K562 (cell line): ENCODE data around the gene MTCL3.

Experiments
- ATAC-seq: fragments of 200-7000 bp; cut with Tn5 transposase; 3 replicates; pipeline ENCODE4 v1.9.1; 2020; ENCODE audit warnings: moderate library complexity
- BruUV-seq: library from RNA; stranded (reverse); fragments of 400-500 nt; replicated peaks from 2 replicates; lab custom pipeline; 2021; lab: Mats Ljungman, UMichigan
- CTCF ChIA-PET: fragments of 300-600 bp; formaldehyde crosslinking; extraction: SDS; loops from one replicate; lab custom pipeline; 2021; ENCODE audit warnings: low intra/inter-chr PET ratio; lab: Yijun Ruan, JAX
- POLR2A ChIA-PET: fragments of 300-600, 350-650 bp; sonication (Branson Sonifier 250); formaldehyde crosslinking; extraction: SDS; loops from one replicate; lab custom pipeline; 2021; ENCODE audit warnings: antibody characterized with exemption, inconsistent platforms; lab: Yijun Ruan, JAX
- DNase-seq, 4 experiments: peaks; one replicate each; pipeline versions ENCODE4 v3.0.0 to v3.0.0-alpha.2; 2011 to 2018; ENCODE audit warnings: low spot score in 3 of 4, mixed read lengths in 3 of 4; ENCODE audit errors: extremely low read depth in 1 of 4
- FAIRE-seq: peaks from 2 replicates; lab custom pipeline; 2011; peaks lifted over from hg19 to GRCh38; lab: Jason Lieb, UNC
- H2AFZ ChIP-seq: 2 replicates; pipeline ENCODE4 v1.6.0; 2011; ENCODE audit warnings: low read depth, low read length, control low read depth, inconsistent platforms
- H3K27ac ChIP-seq: fragments of 200-600 bp; 3 replicates; pipeline ENCODE4 v1.8.0; 2011; ENCODE audit warnings: low read depth, mild to moderate bottlenecking, control low read depth, inconsistent platforms, low read length, moderate library complexity, mixed read lengths; ENCODE audit errors: extremely low read depth
- H3K27me3 ChIP-seq, 2 experiments: fragments of 300-600 bp in 1 of 2; 2 replicates in 1 of 2; 3 replicates in 1 of 2; pipeline versions ENCODE4 v1.6.0 to v1.8.0; 2011; ENCODE audit warnings: inconsistent platforms in 2 of 2, low read length in 2 of 2, mild to moderate bottlenecking in 1 of 2, mixed read lengths in 1 of 2, moderate library complexity in 1 of 2; ENCODE audit not compliant: control insufficient read depth in 2 of 2, insufficient read depth in 2 of 2
- H3K36me3 ChIP-seq: fragments of 300-600 bp; 3 replicates; pipeline ENCODE4 v1.8.0; 2011; ENCODE audit warnings: mild to moderate bottlenecking, low read length, inconsistent platforms; ENCODE audit not compliant: control insufficient read depth, insufficient read depth
- H3K4me1 ChIP-seq, 2 experiments: fragments of 200-600 bp in 1 of 2; replicated peaks in 1 of 2; 2 replicates in 1 of 2; 3 replicates in 1 of 2; pipeline versions ENCODE4 v1.5.1 to v1.8.0; 2011; ENCODE audit warnings: inconsistent platforms in 2 of 2, low read length in 2 of 2, mild to moderate bottlenecking in 1 of 2, mixed read lengths in 1 of 2, moderate library complexity in 1 of 2; ENCODE audit not compliant: control insufficient read depth in 2 of 2, insufficient read depth in 2 of 2
- H3K4me2 ChIP-seq: 2 replicates; pipeline ENCODE4 v1.6.1; 2011; ENCODE audit warnings: low read length, control low read depth, inconsistent platforms, mixed read lengths; ENCODE audit not compliant: insufficient read depth
- H3K4me3 ChIP-seq: fragments of 200-600 bp; sonication (generic), shearing (Covaris generic); 2 replicates; pipeline ENCODE4 v1.5.1; 2016; ENCODE audit warnings: control low read depth, inconsistent platforms
- H3K79me2 ChIP-seq: fragments of 200-600 bp; 3 replicates; pipeline ENCODE4 v1.8.0; 2011; ENCODE audit warnings: low read length, inconsistent platforms; ENCODE audit not compliant: control insufficient read depth, insufficient read depth
- H3K9ac ChIP-seq, 2 experiments: 2 replicates each; pipeline versions ENCODE4 v1.6.0 to v1.6.1; 2011; ENCODE audit warnings: low read depth in 2 of 2, low read length in 2 of 2, control low read depth in 1 of 2, inconsistent platforms in 1 of 2, mild to moderate bottlenecking in 1 of 2, mixed read lengths in 1 of 2; ENCODE audit not compliant: insufficient read depth in 1 of 2
- H3K9me1 ChIP-seq: one replicate; pipeline ENCODE4 v1.6.0; 2011; ENCODE audit warnings: inconsistent platforms, mild to moderate bottlenecking, low read length, moderate library complexity; ENCODE audit not compliant: control insufficient read depth, insufficient read depth
- H3K9me3 ChIP-seq: replicated peaks from 2 replicates; pipeline ENCODE4 v1.5.1; 2011; ENCODE audit warnings: low read depth, low read length, inconsistent platforms; ENCODE audit not compliant: control insufficient read depth, insufficient read depth
- H4K20me1 ChIP-seq: replicated peaks from 2 replicates; pipeline ENCODE4 v1.6.1; 2011; ENCODE audit warnings: low read length, inconsistent platforms, mixed read lengths; ENCODE audit not compliant: control insufficient read depth, insufficient read depth
- ARID1B ChIP-seq: fragments of 450-650 bp; IDR thresholded peaks from 2 replicates; pipeline ENCODE4 v1.6.1; 2016; ENCODE audit warnings: antibody characterized with exemption, mild to moderate bottlenecking, inconsistent platforms
- CREB1 ChIP-seq, 2 experiments: sonication (generic) in 1 of 2; formaldehyde crosslinking in 1 of 2; IDR thresholded peaks; 2 replicates each; pipeline versions ENCODE4 v1.6.1 to v1.8.0; 2012 to 2022; ENCODE audit warnings: inconsistent platforms in 1 of 2, mild to moderate bottlenecking in 1 of 2, missing genetic modification reagents in 1 of 2, moderate library complexity in 1 of 2
- CREM ChIP-seq: IDR thresholded peaks from 2 replicates; pipeline ENCODE4 v1.6.1; 2014; ENCODE audit warnings: antibody characterized with exemption, low read depth
- CTBP1 ChIP-seq: fragments of 450-650 bp; IDR thresholded peaks from 2 replicates; pipeline ENCODE4 v1.6.1; 2016; ENCODE audit warnings: borderline replicate concordance
- FOSL1 ChIP-seq: fragments of 200-800 bp; sonication (Bioruptor generic); conservative IDR thresholded peaks from 2 replicates; pipeline ENCODE4 v1.6.1; 2016; ENCODE audit warnings: missing genetic modification characterization, missing compliant biosample characterization
- JUND ChIP-seq, 2 experiments: IDR thresholded peaks; 2 replicates in 1 of 2; 3 replicates in 1 of 2; pipeline ENCODE4 v1.6.1; 2011; ENCODE audit warnings: borderline replicate concordance in 2 of 2, low read depth in 2 of 2, low read length in 2 of 2, improper control_type of control experiment in 1 of 2, missing biosample characterization in 1 of 2, missing genetic modification characterization in 1 of 2, missing genetic modification reagents in 1 of 2
- ZFP1 ChIP-seq: fragments of 450-650 bp; formaldehyde crosslinking; IDR thresholded peaks from 2 replicates; pipeline ENCODE4 v1.4.0; 2020; ENCODE audit warnings: mild to moderate bottlenecking, mixed read lengths
- ZNF79 ChIP-seq: fragments of 250-450 bp; sonication (Bioruptor Pico); IDR thresholded peaks from 2 replicates; pipeline ENCODE4 v1.4.0; 2020; ENCODE audit warnings: low read depth, mild to moderate bottlenecking, moderate library complexity
- WGBS: fragments of 100-300 bp; shearing (Covaris generic); methylation state at CpG from one replicate; pipeline ENCODE4 v1.1.6; 2016; ENCODE audit warnings: low coverage, mixed read lengths; ENCODE audit not compliant: insufficient coverage; ENCODE audit errors: missing lambda C conversion rate; 5-methylcytosine and 5-hydroxymethylcytosine counted together
- in situ Hi-C: fragments of 300-500 bp; cut with MboI; formaldehyde crosslinking; loops from 4 replicates; pipeline ENCODE4 v1.15.0; 2018; ENCODE audit warnings: inconsistent platforms, mixed read lengths
- intact Hi-C: fragments of 100-400 bp; cut with micrococcal nuclease; formaldehyde crosslinking; loops from 2 replicates; pipeline ENCODE4 v1.14.2; 2022
- TF ChIP-seq, protein P1 (sequence below), 3 experiments: fragments of 200-800 bp in 1 of 3; fragments of 250-450 bp in 1 of 3; fragments of 450-650 bp in 1 of 3; sonication (Bioruptor Pico) in 1 of 3; sonication (Bioruptor generic) in 1 of 3; formaldehyde crosslinking in 1 of 3; IDR thresholded peaks; 2 replicates each; pipeline versions ENCODE4 v1.6.1 to v1.8.0; 2016 to 2022; ENCODE audit warnings: mild to moderate bottlenecking in 2 of 3, missing genetic modification characterization in 2 of 3, missing compliant biosample characterization in 1 of 3, moderate library complexity in 1 of 3

MTCL3 gene

DNA sequence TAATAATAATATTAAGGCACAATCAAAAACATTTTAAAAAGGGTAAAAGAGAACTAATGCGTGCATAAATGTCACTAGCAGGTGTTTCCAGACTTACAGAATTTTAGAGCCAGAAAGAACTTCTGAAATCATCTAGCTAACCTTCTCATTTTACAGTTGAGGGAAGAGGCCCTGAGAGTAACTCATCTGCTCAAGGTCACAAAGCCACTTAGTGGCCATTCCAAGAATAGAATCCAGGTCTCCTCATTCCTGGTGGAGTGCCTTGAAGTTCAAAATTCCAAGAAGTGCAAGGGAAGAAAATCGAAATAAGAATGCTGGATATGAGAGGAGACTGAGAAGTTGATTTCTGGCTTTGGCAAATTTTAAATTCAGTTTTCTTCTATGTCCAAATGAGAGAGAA is 56.8 kb downstream of the MTCL3 start:
- in situ Hi-C loops: no loop called here
- Histone ChIP-seq H3K9me3 (no peaks in the 10 kb centered on the region), H3K4me1 (no peaks in the 10 kb centered on the region), H3K9ac (no peak overlapping the region), H4K20me1 (no peaks in the 10 kb centered on the region), H3K36me3 (no peaks in the 10 kb centered on the region), H3K9me1 (no peaks in the 10 kb centered on the region), H3K27me3 (peaks cover 0 to 2% of the 10 kb centered on the region in 2 experiments; a peak in 1 of 5 replicates), H3K4me2 (no peak overlapping the region), H3K79me2 (no peaks in the 10 kb centered on the region), H3K27ac (no peak overlapping the region), H3K4me3 (no peak overlapping the region), H2AFZ (no peak overlapping the region)
- CTCF ChIA-PET: no interaction called here
- no peak for FAIRE-seq
- 0% methylated on average over 2 of the region's 2 CpGs for WGBS
- intact Hi-C loops: no loop called here
- no peak for ATAC-seq
- POLR2A ChIA-PET: no interaction called here
- BruUV-seq: no TSS peak
- no peak for DNase-seq
- TF ChIP-seq CREB1 (IDR thresholded peaks at IDR 0.05) (no peak), CREB1 (CRISPR knock-in tag; IDR thresholded peaks at IDR 0.05) (no peak), ARID1B (no peak), FOSL1 (no peak), ZFP1 (CRISPR knock-in tag) (no peak), CREM (no peak), JUND (IDR thresholded peaks at IDR 0.05; ENCODE audit: borderline replicate concordance, low read depth, low read length) (no peak), JUND (tag; IDR thresholded peaks at IDR 0.05; ENCODE audit: borderline replicate concordance, low read depth, low read length) (no peak), ZNF79 (CRISPR knock-in tag) (no peak), CTBP1 (no peak)
- TF ChIP-seq, protein P1, sequence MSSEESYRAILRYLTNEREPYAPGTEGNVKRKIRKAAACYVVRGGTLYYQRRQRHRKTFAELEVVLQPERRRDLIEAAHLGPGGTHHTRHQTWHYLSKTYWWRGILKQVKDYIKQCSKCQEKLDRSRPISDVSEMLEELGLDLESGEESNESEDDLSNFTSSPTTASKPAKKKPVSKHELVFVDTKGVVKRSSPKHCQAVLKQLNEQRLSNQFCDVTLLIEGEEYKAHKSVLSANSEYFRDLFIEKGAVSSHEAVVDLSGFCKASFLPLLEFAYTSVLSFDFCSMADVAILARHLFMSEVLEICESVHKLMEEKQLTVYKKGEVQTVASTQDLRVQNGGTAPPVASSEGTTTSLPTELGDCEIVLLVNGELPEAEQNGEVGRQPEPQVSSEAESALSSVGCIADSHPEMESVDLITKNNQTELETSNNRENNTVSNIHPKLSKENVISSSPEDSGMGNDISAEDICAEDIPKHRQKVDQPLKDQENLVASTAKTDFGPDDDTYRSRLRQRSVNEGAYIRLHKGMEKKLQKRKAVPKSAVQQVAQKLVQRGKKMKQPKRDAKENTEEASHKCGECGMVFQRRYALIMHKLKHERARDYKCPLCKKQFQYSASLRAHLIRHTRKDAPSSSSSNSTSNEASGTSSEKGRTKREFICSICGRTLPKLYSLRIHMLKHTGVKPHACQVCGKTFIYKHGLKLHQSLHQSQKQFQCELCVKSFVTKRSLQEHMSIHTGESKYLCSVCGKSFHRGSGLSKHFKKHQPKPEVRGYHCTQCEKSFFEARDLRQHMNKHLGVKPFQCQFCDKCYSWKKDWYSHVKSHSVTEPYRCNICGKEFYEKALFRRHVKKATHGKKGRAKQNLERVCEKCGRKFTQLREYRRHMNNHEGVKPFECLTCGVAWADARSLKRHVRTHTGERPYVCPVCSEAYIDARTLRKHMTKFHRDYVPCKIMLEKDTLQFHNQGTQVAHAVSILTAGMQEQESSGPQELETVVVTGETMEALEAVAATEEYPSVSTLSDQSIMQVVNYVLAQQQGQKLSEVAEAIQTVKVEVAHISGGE (CRISPR knock-in tag; IDR thresholded peaks at IDR 0.05): no peak
